HAP-1 (cell line): ENCODE results near the gene NTM.
"Not testable (repeated sequence)": the region's sequence is repeated elsewhere in the genome, so short reads cannot be mapped to it uniquely, and the experiment has no call there.

ENCODE experiments used
- DNase-seq, 2 experiments: peaks; one replicate each; pipeline ENCODE4 v3.0.0-alpha.2; 2016 to 2020; ENCODE audit warnings: low spot score in 2 of 2
- H3K27me3 ChIP-seq: fragments of 250-450 bp; sonication (Bioruptor Pico); 2 replicates; pipeline ENCODE4 v1.5.1; 2020; ENCODE audit warnings: low read depth, mild to moderate bottlenecking, moderate library complexity
- H3K36me3 ChIP-seq: fragments of 250-450 bp; sonication (Bioruptor Pico); replicated peaks from 2 replicates; pipeline ENCODE4 v1.5.1; 2020; ENCODE audit warnings: mild to moderate bottlenecking
- H3K4me1 ChIP-seq: fragments of 250-450 bp; sonication (Bioruptor Pico); 2 replicates; pipeline ENCODE4 v1.5.1; 2020; ENCODE audit warnings: mild to moderate bottlenecking
- H3K4me3 ChIP-seq: fragments of 250-450 bp; sonication (Bioruptor Pico); 2 replicates; pipeline ENCODE4 v1.5.1; 2020; ENCODE audit warnings: mild to moderate bottlenecking, moderate library complexity
- H3K9me3 ChIP-seq: fragments of 250-450 bp; sonication (Bioruptor Pico); 2 replicates; pipeline ENCODE4 v1.5.1; 2020; ENCODE audit warnings: mild to moderate bottlenecking, moderate library complexity
- in situ Hi-C: fragments of 300-500 bp; cut with MboI; formaldehyde crosslinking; loops from 3 replicates; pipeline ENCODE4 v1.14.3; 2020; ENCODE audit warnings: low sequenced_read_pairs, inconsistent platforms, mixed read lengths

NTM gene

DNA sequence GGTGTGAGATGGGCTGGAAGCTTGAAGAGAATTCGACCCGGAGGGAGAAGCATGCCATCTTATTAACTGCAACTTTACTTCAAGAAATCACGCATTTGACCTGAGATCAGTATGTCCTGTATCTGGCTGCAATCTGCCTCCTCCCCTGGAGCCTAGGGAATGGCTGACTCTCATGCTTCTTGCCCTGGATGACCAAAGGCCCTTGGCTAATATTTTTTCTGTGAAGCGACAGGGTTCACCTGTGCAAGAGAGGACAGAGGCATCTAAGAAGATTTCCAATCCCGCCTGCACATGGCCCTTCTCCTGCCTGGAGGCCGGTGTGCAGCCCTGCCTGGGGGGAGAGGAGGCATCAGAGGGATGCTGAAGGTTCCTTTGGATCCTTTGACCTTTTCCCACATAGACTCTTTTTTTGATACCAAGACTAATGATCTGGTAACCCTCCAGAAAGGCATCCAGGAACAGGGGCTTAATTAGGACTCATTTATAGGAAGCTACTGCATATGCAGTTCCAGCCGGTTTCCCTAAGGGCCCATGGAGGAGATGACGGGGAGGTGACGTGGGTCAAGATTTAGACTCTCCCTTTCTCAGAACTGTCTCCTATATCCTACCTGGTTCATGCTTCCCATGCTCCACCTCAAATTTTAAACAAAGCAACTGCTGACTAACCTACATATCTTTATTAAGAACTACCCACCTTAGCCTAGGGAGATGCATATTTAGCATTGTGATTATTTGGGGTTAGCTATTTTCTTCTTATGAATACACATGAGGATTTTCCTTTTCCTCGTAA is 50.8 kb downstream of the NTM start:
- no peak for DNase-seq
- in situ Hi-C loops: no loop called here
- Histone ChIP-seq H3K27me3 (no peaks in the 10 kb centered on the region), H3K4me3 (no peak overlapping the region), H3K9me3 (no peaks in the 10 kb centered on the region), H3K36me3 (no peaks in the 10 kb centered on the region), H3K4me1 (no peaks in the 10 kb centered on the region)

GRCh38 chr11:131422029-131422428 is 51.6 kb downstream of the NTM start:
- DNase-seq: no peak
- Histone ChIP-seq H3K9me3 (no peaks in the 10 kb centered on the region), H3K4me1 (no peaks in the 10 kb centered on the region), H3K4me3 (no peak overlapping the region), H3K27me3 (no peaks in the 10 kb centered on the region), H3K36me3 (no peaks in the 10 kb centered on the region)
- in situ Hi-C loops: no loop called here

- Histone ChIP-seq H3K27me3 (no peaks in the 10 kb centered on the region), H3K4me1 (no peaks in the 10 kb centered on the region), H3K36me3 (no peaks in the 10 kb centered on the region), H3K4me3 (no peak overlapping the region), H3K9me3 (no peaks in the 10 kb centered on the region)
- in situ Hi-C loops: no loop called here
- no peak for DNase-seq
These were observed 52.1 kb downstream of the NTM start for GRCh38 chr11:131422496-131422895.

- Histone ChIP-seq H3K4me1 (no peaks in the 10 kb centered on the region), H3K36me3 (no peaks in the 10 kb centered on the region), H3K27me3 (no peaks in the 10 kb centered on the region), H3K9me3 (no peaks in the 10 kb centered on the region), H3K4me3 (no peak overlapping the region)
- in situ Hi-C loops: no loop called here
- no peak for DNase-seq
These were observed 53.3 kb downstream of the NTM start for GRCh38 chr11:131423688-131424087.

DNA sequence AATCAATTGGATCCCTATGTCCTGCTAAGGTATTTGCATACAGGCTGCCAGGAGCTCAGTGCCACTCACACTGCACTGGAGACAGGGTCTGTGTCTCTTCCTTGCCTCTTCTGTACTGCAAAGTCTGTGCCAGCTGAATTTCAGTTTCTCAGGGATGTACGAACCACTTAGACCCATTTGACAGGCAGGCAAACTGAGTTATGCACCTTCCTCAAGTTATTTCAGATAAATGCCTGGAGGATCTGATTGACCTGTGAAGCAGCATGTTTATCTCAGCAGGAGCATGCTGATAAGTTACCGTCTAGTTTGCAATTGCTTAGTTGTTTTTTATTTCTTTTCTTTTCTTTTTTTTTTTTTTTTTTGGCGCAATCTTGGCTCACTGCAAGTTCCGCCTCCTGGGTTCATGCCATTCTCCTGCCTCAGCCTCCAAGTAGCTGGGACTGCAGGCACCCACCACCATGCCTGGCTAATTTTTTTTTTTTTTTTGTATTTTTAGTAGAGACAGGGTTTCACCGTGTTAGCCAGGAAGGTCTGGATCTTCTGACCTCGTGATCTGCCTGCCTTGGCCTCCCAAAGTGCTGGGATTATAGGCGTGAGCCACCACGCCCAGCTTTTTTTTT is 54.0 kb downstream of the NTM start:
- in situ Hi-C loops, H3K27me3 ChIP-seq, H3K9me3 ChIP-seq, H3K36me3 ChIP-seq, H3K4me1 ChIP-seq, H3K4me3 ChIP-seq, DNase-seq: not testable (repeated sequence)

GRCh38 chr11:131425285-131425684 is 54.9 kb downstream of the NTM start:
- no peaks in the 10 kb centered on the region for H3K27me3 ChIP-seq
- no peaks in the 10 kb centered on the region for H3K9me3 ChIP-seq
- H3K4me1 ChIP-seq: no peaks in the 10 kb centered on the region
- no peaks in the 10 kb centered on the region for H3K36me3 ChIP-seq
- no peak overlapping the region for H3K4me3 ChIP-seq
- DNase-seq: no peak
- in situ Hi-C loops: no loop called here

DNA sequence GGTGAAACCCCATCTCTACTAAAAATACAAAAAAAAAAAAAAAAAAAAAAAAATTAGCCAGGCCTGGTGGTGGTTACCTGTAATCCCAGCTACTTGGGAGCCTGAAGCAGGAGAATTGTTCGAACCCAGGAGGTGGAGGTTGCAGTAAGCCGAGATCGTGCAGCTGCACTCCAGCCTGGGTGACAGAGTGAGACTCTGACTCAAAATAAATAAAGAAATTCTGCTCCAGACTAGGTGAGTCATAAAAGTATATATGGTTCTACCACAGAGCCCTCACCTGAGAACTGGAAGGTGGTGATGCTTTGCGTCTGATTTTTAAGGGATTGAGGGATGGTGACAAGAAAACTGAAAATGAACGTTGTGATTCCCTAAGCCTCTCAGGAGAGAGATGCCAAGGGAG is 58.4 kb downstream of the NTM start:
- DNase-seq: no peak
- no peak overlapping the region for H3K4me3 ChIP-seq
- no peaks in the 10 kb centered on the region for H3K9me3 ChIP-seq
- in situ Hi-C loops: no loop called here
- H3K27me3 ChIP-seq: no peaks in the 10 kb centered on the region
- no peaks in the 10 kb centered on the region for H3K4me1 ChIP-seq
- H3K36me3 ChIP-seq: no peaks in the 10 kb centered on the region

DNA sequence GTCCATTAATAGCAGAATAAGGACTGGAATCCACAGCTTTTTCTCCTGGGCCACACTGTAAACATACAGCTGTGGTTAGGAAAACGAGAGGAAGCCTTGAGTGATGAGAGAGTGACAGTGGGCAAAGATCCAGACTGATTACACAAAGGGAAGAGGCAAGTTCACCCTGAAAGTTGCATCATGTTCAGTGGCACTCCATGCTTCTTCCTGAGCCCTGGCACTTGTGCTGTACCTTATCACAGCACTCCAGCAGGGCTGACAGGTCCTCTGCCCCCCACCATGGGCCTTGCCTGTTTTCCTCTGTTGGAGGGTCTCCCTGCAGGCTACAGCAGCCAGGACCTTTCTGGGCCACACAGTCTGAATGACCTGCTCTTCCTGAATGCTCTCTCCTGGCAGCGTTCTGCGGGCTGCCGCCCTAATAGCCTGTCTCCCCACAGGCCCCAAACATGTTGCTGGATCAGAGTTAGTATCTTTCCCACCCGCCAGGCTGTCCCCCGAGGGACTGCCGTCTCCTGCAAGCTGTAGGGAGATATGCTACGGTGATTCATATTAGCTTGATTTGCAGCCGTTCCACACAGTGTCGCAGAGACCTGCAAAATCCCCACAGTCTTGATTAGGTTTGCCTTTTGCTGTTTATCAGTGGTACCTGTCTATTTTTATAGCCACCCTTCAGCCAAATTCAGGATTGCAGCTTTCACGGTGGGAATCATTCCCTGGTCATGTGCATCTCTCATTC is 60.2 kb downstream of the NTM start:
- Histone ChIP-seq H3K4me1 (no peaks in the 10 kb centered on the region), H3K4me3 (no peak overlapping the region), H3K27me3 (no peaks in the 10 kb centered on the region), H3K9me3 (no peaks in the 10 kb centered on the region), H3K36me3 (no peaks in the 10 kb centered on the region)
- in situ Hi-C loops: no loop called here
- no peak for DNase-seq

DNA sequence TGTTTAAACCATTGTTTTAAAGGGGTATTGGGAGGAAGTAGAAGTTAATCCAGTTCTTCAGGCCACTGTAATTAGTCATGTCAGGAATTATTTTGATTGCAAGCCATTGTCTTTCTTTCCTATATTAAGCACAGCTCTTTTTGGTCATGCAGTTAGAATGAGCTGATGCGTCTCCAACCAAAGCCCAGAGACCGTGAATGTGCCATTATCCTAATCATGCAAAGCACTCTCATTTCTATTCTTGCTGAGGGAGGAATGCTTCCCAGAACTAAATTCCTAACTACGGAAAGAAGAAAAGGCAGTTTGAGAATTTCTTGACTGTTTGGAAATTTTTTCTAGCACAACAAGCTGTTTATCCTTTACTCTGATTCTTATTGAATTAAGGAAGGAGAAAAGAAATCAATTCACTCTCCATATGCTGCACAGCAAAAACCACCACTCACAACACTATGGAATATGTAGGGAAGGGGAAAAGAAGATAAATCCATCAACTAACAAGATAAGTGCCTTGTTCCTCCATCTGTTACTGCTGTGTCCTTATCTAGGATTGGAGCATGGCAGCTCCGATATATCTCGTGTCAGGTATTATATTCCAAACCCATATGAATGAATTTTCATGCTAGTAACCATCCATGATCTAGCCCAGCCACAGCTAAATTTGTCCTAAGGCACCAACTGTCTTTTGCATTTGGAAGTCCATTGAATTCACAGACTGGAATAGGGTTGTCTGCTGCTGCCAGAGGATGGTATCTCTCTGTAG is 70.8 kb downstream of the NTM start:
- no peak overlapping the region for H3K4me3 ChIP-seq
- in situ Hi-C loops: no loop called here
- DNase-seq: no peak
- H3K27me3 ChIP-seq: no peaks in the 10 kb centered on the region
- no peaks in the 10 kb centered on the region for H3K9me3 ChIP-seq
- no peaks in the 10 kb centered on the region for H3K4me1 ChIP-seq
- no peaks in the 10 kb centered on the region for H3K36me3 ChIP-seq

DNA sequence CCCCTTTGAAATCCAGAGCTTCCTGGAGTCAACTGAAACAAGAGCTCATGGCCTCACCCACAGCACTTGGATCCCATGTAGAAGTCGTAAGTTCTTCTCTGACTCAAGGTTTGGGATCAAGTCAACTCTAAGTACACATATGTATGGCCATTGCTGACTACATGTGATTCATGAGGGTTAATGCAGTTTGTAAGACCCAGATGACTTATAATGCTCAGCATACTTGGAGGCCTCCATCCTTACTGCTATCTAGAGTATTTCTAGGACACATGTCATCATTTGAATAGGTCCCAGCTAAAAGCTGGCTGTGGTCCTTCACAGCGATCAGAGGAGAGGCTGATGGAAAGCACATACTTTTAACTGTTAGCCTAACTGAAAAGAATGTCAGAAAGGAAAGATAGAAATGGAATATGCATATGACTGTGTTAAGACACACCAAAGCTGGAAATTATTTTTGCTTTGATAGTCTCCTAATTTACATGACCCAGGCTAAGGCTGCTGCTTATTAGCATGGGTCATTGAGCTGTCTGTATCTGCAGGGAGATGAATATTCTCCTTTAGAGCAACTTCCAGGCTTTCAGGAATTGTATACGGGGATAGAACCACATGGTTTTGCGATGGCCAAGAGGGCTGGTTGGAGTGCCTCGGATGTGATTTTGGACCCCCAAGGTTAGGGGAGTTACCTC is 76.3 kb downstream of the NTM start:
- DNase-seq: no peak
- Histone ChIP-seq H3K27me3 (no peaks in the 10 kb centered on the region), H3K4me1 (no peaks in the 10 kb centered on the region), H3K36me3 (no peaks in the 10 kb centered on the region), H3K9me3 (no peaks in the 10 kb centered on the region), H3K4me3 (no peak overlapping the region)
- in situ Hi-C loops: no loop called here

- in situ Hi-C loops: no loop called here
- Histone ChIP-seq H3K4me1 (no peaks in the 10 kb centered on the region), H3K9me3 (no peaks in the 10 kb centered on the region), H3K27me3 (no peaks in the 10 kb centered on the region), H3K36me3 (no peaks in the 10 kb centered on the region), H3K4me3 (no peak overlapping the region)
- DNase-seq: no peak
These were observed 76.9 kb downstream of the NTM start for GRCh38 chr11:131447277-131447815.

DNA sequence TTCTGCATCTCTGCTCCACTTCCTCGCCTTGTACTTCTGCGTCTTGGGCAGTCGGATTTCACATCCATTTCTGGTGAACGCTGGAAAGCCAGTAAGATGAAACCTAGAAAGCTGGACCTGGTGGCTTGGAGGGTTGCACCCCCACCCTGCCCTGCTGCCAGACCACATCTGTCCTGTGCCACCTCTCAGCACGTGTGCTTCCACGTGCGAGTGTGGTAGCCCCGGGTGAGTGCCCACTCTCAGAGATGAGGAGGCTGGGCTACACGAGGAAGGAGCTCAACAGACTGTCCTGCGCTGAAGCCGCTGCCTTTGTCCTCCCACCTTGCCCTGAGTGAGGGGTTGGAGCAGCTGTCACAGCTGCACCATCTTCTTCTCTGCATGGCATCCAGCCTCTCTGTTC is 77.5 kb downstream of the NTM start:
- in situ Hi-C loops: no loop called here
- Histone ChIP-seq H3K9me3 (no peaks in the 10 kb centered on the region), H3K4me3 (no peak overlapping the region), H3K4me1 (no peaks in the 10 kb centered on the region), H3K27me3 (no peaks in the 10 kb centered on the region), H3K36me3 (no peaks in the 10 kb centered on the region)
- DNase-seq: no peak
